HCT116 (cell line): ENCODE data around the gene EEA1. TPM values are rescaled to one million over a fixed set of nuclear protein-coding genes. Genes with fewer than 3 reads are reported as not detected.

ENCODE experiments used
- ATAC-seq: fragments of 200-7000 bp; cut with Tn5 transposase; 2 replicates; pipeline ENCODE4 v1.9.1; 2020; ENCODE audit warnings: mild to moderate bottlenecking, moderate library complexity
- BruUV-seq: library from RNA; stranded (reverse); fragments of 400-500 nt; replicated peaks from 2 replicates; lab custom pipeline; 2021; lab: Mats Ljungman, UMichigan
- CTCF ChIA-PET: fragments of 300-600 bp; sonication (Branson Sonifier 250); formaldehyde crosslinking; loops from one replicate; lab custom pipeline; 2021; ENCODE audit warnings: antibody characterized with exemption; lab: Charles Lee
- POLR2A ChIA-PET: fragments of 300-600, 350-600 bp; sonication (Branson Sonifier 250); formaldehyde crosslinking; loops from one replicate; lab custom pipeline; 2021; ENCODE audit warnings: antibody characterized with exemption; lab: Charles Lee
- RAD21 ChIA-PET, 2 experiments: fragments of 300-600 bp; sonication (Branson Sonifier 250); formaldehyde crosslinking; loops; one replicate each; lab custom pipeline; 2023; ENCODE audit warnings: low total read pairs in 2 of 2; ENCODE audit not compliant: uncharacterized antibody in 2 of 2, unreplicated experiment in 2 of 2, low non-redundant PET in 1 of 2; lab: Charles Lee
- DNase-seq: peaks from one replicate; pipeline ENCODE4 v3.0.0-alpha.2; 2010; ENCODE audit warnings: low read depth, low spot score
- H2AFZ ChIP-seq: fragments of 200-600 bp; shearing (Covaris generic), sonication (generic); 2 replicates; pipeline ENCODE4 v1.6.1; 2017; ENCODE audit warnings: low read depth, mixed run types, mixed read lengths, antibody characterized with exemption, low read length; ENCODE audit not compliant: poor library complexity, severe bottlenecking
- H3K27ac ChIP-seq: 2 replicates; pipeline ENCODE4 v1.5.1; 2012; ENCODE audit warnings: low read depth, low read length
- H3K27me3 ChIP-seq: fragments of 200-600 bp; sonication (generic); 2 replicates; pipeline ENCODE4 v1.6.1; 2016; ENCODE audit warnings: mixed run types, low read length, mixed read lengths; ENCODE audit not compliant: insufficient read depth
- H3K36me3 ChIP-seq, 2 experiments: fragments of 200-500 bp in 1 of 2; fragments of 200-600 bp in 1 of 2; sonication (Bioruptor generic) in 1 of 2; sonication (generic) in 1 of 2; 2 replicates each; pipeline versions ENCODE4 v1.5.1 to v1.6.1; 2014 to 2016; ENCODE audit warnings: low read length in 2 of 2, inconsistent platforms in 1 of 2, mixed read lengths in 1 of 2, mixed run types in 1 of 2; ENCODE audit not compliant: insufficient read depth in 2 of 2, control insufficient read depth in 1 of 2
- H3K4me1 ChIP-seq, 2 experiments: fragments of 200-600 bp in 1 of 2; sonication (generic) in 1 of 2; 2 replicates each; pipeline versions ENCODE4 v1.5.1 to v1.6.1; 2012 to 2017; ENCODE audit warnings: low read length in 2 of 2, inconsistent platforms in 1 of 2, mild to moderate bottlenecking in 1 of 2, mixed read lengths in 1 of 2, mixed run types in 1 of 2, moderate library complexity in 1 of 2; ENCODE audit not compliant: insufficient read depth in 2 of 2, control insufficient read depth in 1 of 2
- H3K4me2 ChIP-seq: fragments of 200-600 bp; sonication (generic); 2 replicates; pipeline ENCODE4 v1.6.1; 2017; ENCODE audit warnings: mixed run types, low read length, mixed read lengths
- H3K4me3 ChIP-seq, 2 experiments: fragments of 200-600 bp in 1 of 2; sonication (generic) in 1 of 2; replicated peaks in 1 of 2; 2 replicates each; pipeline ENCODE4 v1.5.1; 2011 to 2016; ENCODE audit warnings: low read length in 2 of 2, control low read depth in 1 of 2, low read depth in 1 of 2, mild to moderate bottlenecking in 1 of 2, mixed read lengths in 1 of 2, mixed run types in 1 of 2
- H3K79me2 ChIP-seq: fragments of 200-600 bp; sonication (generic); 2 replicates; pipeline ENCODE4 v1.6.1; 2017; ENCODE audit warnings: mild to moderate bottlenecking, mixed run types, low read length, moderate library complexity, mixed read lengths; ENCODE audit not compliant: insufficient read depth
- H3K9ac ChIP-seq: fragments of 200-600 bp; sonication (generic); 2 replicates; pipeline ENCODE4 v1.6.1; 2016; ENCODE audit warnings: low read length, mixed read lengths
- H3K9me2 ChIP-seq: fragments of 200-600 bp; sonication (generic), shearing (Covaris generic); 2 replicates; pipeline ENCODE4 v1.6.1; 2017; ENCODE audit warnings: mixed run types, mild to moderate bottlenecking, moderate library complexity; ENCODE audit not compliant: insufficient read depth
- H3K9me3 ChIP-seq, 2 experiments: fragments of 200-500 bp in 1 of 2; fragments of 200-600 bp in 1 of 2; sonication (Bioruptor generic) in 1 of 2; sonication (generic) in 1 of 2; 2 replicates each; pipeline ENCODE4 v1.6.1; 2014 to 2017; ENCODE audit warnings: low read length in 2 of 2, mixed read lengths in 2 of 2, inconsistent platforms in 1 of 2, low read depth in 1 of 2, mild to moderate bottlenecking in 1 of 2, mixed run types in 1 of 2, moderate library complexity in 1 of 2; ENCODE audit not compliant: control insufficient read depth in 1 of 2, insufficient read depth in 1 of 2
- H4K20me1 ChIP-seq: fragments of 200-600 bp; sonication (generic), shearing (Covaris generic); 2 replicates; pipeline ENCODE4 v1.6.1; 2017; ENCODE audit warnings: mixed run types, mild to moderate bottlenecking, moderate library complexity; ENCODE audit not compliant: insufficient read depth
- ATF3 ChIP-seq: IDR thresholded peaks from 2 replicates; pipeline ENCODE4 v1.6.1; 2012
- CBX3 ChIP-seq: IDR thresholded peaks from 2 replicates; pipeline ENCODE4 v1.6.1; 2012; ENCODE audit warnings: low read depth
- CTCF ChIP-seq, 3 experiments: fragments of 200-600 bp in 1 of 3; sonication (generic) in 1 of 3; IDR thresholded peaks in 2 of 3; conservative IDR thresholded peaks in 1 of 3; 2 replicates each; pipeline ENCODE4 v1.5.1; 2012 to 2017; ENCODE audit warnings: low read depth in 2 of 3, low read length in 2 of 3, antibody characterized with exemption in 1 of 3, borderline replicate concordance in 1 of 3, control low read depth in 1 of 3, mild to moderate bottlenecking in 1 of 3, mixed read lengths in 1 of 3, mixed run types in 1 of 3, moderate library complexity in 1 of 3; ENCODE audit not compliant: insufficient read depth in 1 of 3
- ELF1 ChIP-seq: IDR thresholded peaks from 2 replicates; pipeline ENCODE4 v1.6.1; 2012; ENCODE audit warnings: low read depth, borderline replicate concordance
- JUND ChIP-seq: IDR thresholded peaks from 2 replicates; pipeline ENCODE4 v1.6.1; 2012
- POLR2A ChIP-seq: IDR thresholded peaks from 2 replicates; pipeline ENCODE4 v1.7.0; 2011; ENCODE audit warnings: borderline replicate concordance; ENCODE audit not compliant: insufficient read depth, insufficient read length; ENCODE audit errors: extremely low read depth
- RAD21 ChIP-seq: IDR thresholded peaks from 2 replicates; pipeline ENCODE4 v1.6.1; 2012; ENCODE audit warnings: low read depth, mild to moderate bottlenecking
- REST ChIP-seq: IDR thresholded peaks from 2 replicates; pipeline ENCODE4 v1.6.1; 2012; ENCODE audit warnings: low read depth
- SP1 ChIP-seq: IDR thresholded peaks from 2 replicates; pipeline ENCODE4 v1.6.1; 2012; ENCODE audit warnings: low read depth
- SRF ChIP-seq: IDR thresholded peaks from 2 replicates; pipeline ENCODE4 v1.6.1; 2012; ENCODE audit warnings: low read depth
- YY1 ChIP-seq: IDR thresholded peaks from 2 replicates; pipeline ENCODE4 v1.6.1; 2011; ENCODE audit warnings: low read length, low read depth, moderate library complexity, mild to moderate bottlenecking; ENCODE audit not compliant: insufficient replicate concordance; ENCODE audit errors: extremely low read depth
- intact Hi-C: fragments of 100-400 bp; cut with micrococcal nuclease; formaldehyde crosslinking; loops from 2 replicates; pipeline ENCODE4 v1.10.0; 2022
- total RNA-seq: library from RNA; stranded (reverse); gene quantifications from one replicate; pipeline ENCODE4 v1.2.1, GENCODE V29; 2021; ENCODE audit not compliant: unreplicated experiment

Gene EEA1
- total RNA-seq, 1 experiment from 2014 or later, result 13.8 TPM

GRCh38 chr12:92942905-92943304 is 13.8 kb upstream of the EEA1 start (continued):
- TF ChIP-seq REST (no peak), CTCF (IDR thresholded peaks at IDR 0.05 in 2 of 3, conservative IDR thresholded peaks at IDR 0.05 in 1 of 3; ENCODE audit: borderline replicate concordance in 1 of 3, insufficient read depth in 1 of 3, low read depth in 2 of 3, low read length in 2 of 3) (no peak), YY1 (no peak), SP1 (no peak), ATF3 (no peak), ELF1 (no peak), POLR2A (no peak)

GRCh38 chr12:92939116-92939515 is 10.0 kb upstream of the EEA1 start:
- no TSS peak for BruUV-seq
- no peak for TF ChIP-seq CBX3
- TF ChIP-seq RAD21, result no peak
- TF ChIP-seq REST, result no peak
- no peak for TF ChIP-seq POLR2A
- TF ChIP-seq ATF3, result no peak
- no peak for TF ChIP-seq CTCF (IDR thresholded peaks at IDR 0.05 in 2 of 3, conservative IDR thresholded peaks at IDR 0.05 in 1 of 3; ENCODE audit: borderline replicate concordance in 1 of 3, insufficient read depth in 1 of 3, low read depth in 2 of 3, low read length in 2 of 3)
- TF ChIP-seq SP1, result no peak
- no peak for TF ChIP-seq SRF
- no peak for TF ChIP-seq ELF1
- no peak for TF ChIP-seq JUND

More at GRCh38 chr12:92939116-92939515, 10.0 kb upstream of the EEA1 start:
- Histone ChIP-seq H3K9me3 (no peaks in the 10 kb centered on the region), H2AFZ (no peak overlapping the region), H3K4me2 (no peak overlapping the region), H3K9me2 (no peaks in the 10 kb centered on the region), H3K4me3 (no peak overlapping the region), H3K79me2 (no peaks in the 10 kb centered on the region), H3K27ac (no peak overlapping the region), H3K9ac (no peak overlapping the region), H3K36me3 (no peaks in the 10 kb centered on the region), H3K27me3 (no peaks in the 10 kb centered on the region), H4K20me1 (no peaks in the 10 kb centered on the region), H3K4me1 (no peaks in the 10 kb centered on the region)
- no peak for DNase-seq
- ChIA-PET RAD21 (no interaction called here), CTCF (no interaction called here), POLR2A (no interaction called here)
- intact Hi-C loops, result no loop called here
- no peak for ATAC-seq
